PFSK-1 (cell line): ENCODE data around the gene TAF4B.

Experiments
- POLR2AphosphoS5 ChIP-seq: IDR thresholded peaks from 2 replicates; pipeline ENCODE4 v1.6.1; 2012; ENCODE audit warnings: low read depth, mild to moderate bottlenecking, control low read depth, low read length, moderate library complexity
- TAF1 ChIP-seq: IDR thresholded peaks from 2 replicates; pipeline ENCODE4 v1.6.1; 2012; ENCODE audit warnings: low read length, control low read depth, borderline replicate concordance; ENCODE audit not compliant: insufficient read depth

- TF ChIP-seq TAF1 (no peak), POLR2AphosphoS5 (no peak)
These were observed 198.3 kb downstream of the TAF4B start for GRCh38 chr18:26424428-26425147.
